ENCODE results near the gene CNPY1.
"Not testable (repeated sequence)": the region's sequence is repeated elsewhere in the genome, so short reads cannot be mapped to it uniquely, and the experiment has no call there.

CNPY1 gene

DNA sequence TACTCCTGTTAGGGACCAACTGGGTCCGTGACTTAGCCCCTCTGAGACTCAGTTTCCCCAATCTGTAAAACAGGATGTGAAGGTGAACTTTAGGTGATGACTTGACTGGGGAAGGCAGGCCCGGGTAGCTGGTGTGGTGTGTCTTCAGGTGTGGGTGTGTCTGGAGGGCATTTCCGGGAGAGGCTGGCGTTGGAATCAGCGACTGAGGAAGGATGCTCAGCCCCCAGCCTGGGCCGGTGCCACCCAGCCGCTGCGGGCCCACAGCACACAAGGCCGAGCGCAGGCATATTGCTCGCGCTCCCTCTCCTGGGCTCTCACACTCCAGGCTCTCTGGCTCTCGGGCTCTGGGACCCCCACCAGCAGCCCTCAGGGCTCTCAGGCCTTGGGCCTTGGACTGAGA, 31.7 kb upstream of the CNPY1 start:
- no peak for DNase-seq (ENCODE audit: low read depth in 2 of 2)

DNA sequence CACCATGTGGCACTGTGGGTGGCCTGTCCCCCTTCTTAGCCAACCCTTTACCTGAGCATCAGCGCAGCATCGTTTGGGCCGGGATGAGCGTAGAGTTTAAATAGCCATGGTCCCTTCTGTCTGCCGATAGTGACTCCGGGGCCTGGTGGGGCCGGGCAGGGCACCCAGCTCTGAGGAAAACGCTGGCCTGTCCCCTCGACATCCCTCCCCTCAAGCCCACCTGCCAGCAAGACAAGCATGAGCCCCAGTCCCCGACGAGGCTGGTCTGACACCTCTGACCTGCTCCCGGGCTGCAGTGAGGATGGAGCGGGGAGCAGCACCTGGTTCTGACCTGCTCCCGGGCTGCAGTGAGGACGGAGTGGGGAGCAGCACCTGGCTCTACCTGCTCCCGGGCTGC, 31.1 kb upstream of the CNPY1 start:
- DNase-seq (ENCODE audit: low read depth in 2 of 2), result no peak

DNA sequence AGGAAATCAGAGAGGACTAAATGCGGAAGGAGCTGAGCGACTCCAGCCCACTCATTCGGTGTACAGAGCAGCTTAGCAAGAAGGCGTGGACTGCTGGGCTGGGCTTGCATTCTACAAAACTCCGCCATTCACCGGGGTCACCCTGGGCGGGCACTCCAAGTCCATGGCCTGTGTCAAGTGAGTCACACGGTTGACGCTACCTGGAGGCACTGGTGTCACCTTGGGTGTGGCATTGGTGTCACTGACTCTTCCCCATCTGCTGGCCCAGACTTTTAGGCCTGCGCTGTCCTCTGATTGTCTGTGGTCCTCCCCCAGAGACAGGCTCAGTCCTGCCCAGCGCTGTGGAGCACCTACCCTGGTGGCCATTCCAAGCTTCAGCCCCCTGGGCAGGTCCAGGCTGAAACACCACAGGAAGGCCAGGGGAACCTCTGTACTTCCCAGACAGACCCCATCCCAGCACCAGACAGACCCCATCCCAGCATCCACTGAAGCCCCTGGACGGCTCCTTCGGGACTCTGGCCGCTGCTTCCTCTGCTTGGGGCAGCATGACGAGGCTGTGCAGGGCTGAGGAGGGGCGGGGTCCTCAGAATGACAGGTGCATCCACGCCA, 30.6 kb upstream of the CNPY1 start:
- no peak for DNase-seq (ENCODE audit: low read depth in 2 of 2)

DNA sequence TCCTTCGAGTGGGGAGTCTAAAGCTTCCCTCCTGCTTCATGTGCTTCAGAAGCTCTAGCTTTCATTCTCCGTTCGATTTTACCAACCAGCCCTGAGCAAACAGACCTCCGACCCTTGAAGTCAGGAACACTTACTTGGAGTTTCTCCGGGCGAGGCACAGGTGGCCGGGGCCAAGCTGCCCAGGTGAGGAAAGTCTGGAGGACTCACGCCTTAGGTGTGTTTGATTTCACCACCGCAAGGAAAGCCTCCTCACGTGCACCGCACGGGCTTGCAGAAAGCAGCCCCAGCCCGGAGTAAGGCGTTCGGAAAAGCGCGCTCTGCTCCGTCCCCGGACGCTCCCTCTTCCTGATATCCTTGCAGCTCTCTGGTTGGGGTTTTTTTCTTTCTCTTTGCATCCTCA, 30.1 kb upstream of the CNPY1 start:
- no peak for DNase-seq (ENCODE audit: low read depth in 2 of 2)

DNA sequence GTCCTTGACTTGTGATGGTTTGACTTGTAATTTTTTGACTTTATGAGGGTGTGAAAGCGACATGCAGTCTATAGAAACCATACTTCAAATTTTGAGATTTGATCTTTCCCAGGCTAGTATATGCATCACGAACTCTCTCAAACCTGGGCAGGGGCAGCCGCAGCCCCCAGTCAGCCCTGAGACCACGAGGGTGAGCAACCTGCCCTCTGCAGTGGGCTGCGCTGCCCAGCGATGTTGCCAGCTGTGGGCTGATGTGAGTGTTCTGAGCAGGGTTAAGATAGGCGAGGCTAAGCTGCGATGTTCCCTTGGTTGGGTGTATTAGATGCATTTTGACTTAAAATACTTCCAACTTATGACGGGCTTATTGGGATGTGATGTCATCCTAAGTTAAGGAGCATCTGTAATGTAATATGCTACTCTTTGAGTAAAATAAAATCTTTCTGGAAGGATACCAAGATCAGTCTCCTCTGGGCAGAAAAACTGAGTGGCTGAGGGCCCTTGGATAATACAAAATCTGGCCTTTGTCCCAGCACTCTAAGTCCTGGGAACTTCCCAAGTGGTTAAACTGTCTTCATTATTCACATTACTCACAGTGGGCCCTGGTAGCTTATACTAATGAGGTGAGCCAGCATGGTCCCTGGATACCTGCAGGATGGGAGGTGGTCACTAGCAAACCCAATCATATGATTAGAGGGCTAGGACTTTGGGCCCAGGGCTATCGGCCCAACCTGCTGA, 28.4 kb upstream of the CNPY1 start:
- no peak for DNase-seq (ENCODE audit: low read depth in 2 of 2)

DNA sequence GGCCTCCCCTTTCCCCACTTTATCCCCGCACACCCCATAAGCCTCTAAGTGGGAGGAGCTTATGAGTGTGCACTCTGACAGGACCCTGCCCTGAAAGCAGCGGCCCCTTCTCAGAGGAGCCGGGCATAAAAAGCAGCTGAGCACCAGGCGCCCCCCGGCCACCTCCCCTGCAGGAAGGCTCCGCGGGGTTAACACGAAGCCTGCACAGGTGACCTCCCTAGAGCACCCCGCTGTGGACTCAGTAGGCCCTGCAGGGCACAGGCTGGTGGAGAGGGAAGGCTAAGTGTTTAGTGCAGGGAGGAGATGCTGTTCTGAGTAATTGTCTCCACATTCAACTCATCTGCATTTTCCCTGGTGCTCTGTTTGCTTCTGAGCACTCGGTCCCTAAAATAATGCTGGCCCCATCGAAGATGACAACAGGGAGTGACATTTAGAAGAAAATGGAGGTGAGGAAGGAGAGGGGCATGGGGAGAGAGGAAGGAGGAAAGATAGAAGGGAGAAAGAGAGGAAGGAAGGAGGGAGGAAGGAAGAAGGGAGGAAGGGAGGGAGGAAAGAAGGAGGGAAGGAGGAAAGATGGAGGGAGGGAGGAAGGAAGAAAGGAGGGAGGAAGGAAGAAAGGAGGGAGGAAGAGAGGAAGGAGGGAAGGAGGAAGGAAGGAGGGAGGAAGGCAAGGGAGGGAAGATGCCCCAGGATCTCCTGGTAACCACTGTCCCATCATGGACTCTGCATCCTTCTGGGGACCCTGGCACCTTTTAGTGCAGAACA, 25.4 kb upstream of the CNPY1 start:
- DNase-seq (ENCODE audit: low read depth in 2 of 2), result no peak

DNA sequence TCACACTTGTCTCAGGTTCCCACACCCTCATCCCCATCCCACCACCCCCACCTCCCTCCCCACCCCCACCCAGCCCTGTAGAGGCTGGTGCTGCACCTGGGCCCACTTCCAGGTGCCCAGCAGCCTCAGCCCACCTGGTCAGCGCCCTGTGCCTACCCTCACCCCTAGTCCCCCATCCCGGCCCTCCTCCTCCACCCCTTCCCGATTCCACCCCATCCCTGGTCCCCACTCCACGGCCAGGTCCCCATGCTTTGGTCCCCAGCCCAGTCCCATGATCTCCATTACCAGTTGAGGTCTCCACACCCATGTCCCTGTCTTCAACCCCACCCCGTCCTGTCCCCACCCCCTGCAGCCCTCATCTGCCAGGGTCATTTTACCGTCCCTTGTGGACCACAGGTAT, 24.6 kb upstream of the CNPY1 start:
- no peak for DNase-seq (ENCODE audit: low read depth in 2 of 2)

DNA sequence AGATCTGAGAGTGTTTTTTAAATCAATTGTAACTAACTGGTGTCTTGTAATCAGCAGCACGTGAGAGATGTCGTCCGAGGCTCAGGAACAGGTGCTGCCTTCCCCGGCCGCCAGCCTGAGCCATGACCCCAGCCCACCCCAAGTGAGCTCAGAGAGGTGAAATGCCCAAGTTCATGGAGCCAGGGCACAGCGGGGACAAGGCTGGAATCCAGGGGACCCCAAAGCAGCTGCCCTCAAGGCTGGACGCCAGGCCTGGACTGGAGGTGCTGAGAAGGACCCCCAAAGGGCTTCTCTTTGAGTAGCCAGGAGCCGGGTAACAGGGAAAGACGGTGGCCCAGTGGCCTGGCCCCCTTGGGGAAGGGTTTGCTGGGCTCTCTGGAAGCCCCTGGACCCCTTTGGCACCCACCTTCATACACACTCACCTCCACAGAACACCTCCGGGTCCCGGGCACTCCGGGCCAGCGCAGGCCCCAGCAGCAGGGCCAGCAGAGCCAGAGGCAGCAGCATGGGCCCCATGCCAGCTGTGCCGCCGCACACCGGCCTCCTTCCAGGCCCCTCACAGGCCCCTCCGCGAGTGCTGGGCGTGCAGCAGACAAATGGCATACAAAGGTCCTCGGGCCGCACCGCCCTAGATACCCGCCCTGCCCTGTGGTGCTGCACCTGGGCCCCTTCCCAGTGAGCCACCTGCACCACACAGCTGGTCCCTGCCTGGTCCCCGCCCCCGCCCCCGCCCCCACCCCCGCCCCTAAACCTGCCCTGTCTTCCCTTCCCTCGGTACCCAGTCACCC, 24.0 kb upstream of the CNPY1 start:
- DNase-seq (ENCODE audit: low read depth in 2 of 2), result no peak

DNA sequence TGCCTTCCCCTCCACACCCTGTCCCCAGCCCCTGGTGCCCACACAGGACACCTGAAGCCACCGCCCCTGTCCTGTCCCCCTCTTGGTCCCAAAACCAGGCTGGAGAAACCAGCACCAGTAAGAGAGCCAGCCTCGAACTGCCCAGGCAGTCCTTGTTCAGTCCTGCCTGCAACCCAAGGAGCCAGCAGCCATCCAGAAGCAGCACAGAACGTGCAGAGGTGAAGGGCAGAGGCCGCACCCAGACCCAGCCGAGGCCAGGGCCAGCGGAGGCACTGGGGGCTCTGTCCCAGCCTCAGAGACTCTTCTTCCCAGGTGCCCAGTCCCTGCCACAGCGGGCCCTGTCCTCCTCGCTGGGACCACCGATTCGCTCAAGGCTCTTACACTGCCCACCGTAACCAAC, 23.3 kb upstream of the CNPY1 start:
- DNase-seq (ENCODE audit: low read depth in 2 of 2), result no peak

DNA sequence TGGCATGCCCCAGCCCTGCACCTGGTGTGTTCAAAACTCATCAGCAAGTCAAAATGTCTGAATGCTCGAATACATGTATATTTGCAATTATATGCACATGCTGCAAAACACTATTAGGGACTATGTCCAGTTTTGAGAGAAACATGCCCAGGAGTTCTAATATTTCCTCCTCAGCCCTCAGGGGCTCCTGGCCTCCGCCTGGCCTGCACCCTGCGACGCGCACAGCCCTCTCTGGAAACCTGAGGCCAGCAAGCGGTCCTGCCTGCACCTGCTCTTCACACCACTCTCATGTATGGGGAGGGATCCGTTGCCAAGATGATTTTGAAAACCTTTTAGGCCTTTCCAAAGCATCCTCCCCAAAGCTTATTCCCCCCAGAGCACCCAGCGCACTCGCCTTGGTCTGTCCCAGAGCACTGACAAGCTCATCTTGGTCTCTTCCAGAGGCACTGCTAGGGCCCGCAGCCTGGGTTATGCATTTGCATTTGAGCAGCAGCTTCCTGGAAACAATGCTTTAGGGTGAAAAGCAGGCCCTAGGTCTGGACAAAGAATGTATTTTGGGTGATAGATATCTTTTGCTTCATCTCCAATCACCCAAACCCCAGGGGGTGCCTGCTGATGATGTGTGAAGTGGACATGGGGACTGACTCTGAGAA, 22.6 kb upstream of the CNPY1 start:
- DNase-seq (ENCODE audit: low read depth in 2 of 2), result no peak

DNA sequence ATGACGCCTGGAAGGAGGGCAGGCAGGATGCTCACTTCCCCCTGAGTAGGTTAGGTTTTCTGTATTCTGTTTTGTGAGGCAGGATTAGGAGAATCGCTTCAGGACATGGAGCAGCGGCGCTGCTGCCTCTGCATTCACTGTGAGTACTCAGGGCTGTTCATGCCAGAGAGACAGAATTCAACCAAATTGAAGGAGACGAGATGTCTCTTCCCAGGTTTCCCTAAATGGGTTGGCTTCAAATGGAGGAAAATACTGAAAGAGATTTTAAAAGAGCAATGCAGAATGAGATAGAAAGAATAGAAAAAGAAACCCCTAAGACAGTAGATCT, 21.9 kb upstream of the CNPY1 start:
- DNase-seq (ENCODE audit: low read depth in 2 of 2), result no peak

DNA sequence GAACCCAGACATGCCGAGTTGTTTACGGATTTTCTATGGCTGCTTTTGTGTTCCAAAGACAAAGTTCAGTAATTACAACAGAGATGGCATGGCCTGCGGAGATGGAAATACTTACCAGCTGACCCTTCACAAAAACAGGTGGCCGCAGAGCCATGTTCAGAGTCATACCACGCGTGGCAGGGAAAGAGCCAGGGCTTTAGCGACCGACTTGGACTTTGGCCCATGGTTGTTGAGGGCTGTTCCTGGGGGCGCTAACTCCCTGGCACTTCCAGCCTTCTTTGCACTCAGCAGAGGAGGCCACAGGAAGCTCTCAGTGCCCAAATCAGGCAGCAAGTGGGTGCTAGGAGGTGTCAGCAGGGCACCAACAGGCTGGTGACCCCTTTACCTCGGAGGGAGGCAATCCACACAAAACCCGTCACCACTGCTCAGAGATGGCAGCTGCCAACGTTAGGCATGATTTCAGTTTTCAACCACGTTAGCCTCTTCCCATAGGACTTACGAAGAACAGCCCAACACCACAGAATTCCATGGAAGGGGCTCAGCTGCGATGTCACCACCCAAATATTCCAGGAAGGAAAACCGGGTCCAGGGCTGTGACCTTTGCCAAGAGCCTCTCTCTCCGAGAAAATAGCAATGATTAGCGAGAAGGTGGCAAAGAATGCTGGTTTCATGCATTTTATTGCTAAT, 21.4 kb upstream of the CNPY1 start:
- no peak for DNase-seq (ENCODE audit: low read depth in 2 of 2)

DNA sequence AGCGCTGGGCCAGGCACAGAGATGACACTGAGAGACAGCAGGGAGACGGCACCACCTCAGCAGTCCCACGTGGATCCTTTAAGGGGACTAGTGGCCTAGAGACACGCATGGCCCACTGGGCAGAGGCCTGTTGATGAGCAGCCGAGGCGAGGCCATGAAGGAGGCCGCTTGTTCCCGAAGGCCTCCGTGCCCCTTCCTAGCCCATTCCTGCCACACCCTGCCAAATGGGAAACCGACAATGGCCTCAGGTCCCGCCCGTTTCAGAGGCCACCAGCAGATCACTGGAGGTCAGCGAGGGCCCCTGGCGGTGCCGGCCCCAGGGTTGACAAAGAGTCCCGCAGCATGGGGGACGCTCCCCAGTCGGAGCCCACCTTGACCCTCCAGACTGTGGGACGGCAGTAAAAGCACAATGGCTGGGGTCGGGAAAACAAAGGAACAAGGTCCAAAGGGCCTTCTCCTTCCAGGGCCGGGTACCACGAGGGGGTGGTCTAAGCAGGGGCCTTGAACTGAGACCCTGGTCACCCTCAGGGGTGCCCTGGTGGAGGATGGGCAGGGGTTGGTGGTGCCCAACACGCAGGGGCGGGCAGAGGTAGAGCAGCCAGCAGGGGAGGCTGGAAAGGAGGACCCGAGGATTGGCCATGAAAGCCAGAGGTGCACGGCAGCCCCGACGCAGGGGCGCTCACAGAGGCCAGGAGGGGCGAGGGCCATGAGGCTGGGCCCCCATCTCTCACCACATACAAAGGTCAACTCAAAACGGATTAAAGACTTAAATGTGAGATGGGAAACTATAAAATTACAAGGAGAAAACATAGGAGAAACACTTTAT, 19.9 kb upstream of the CNPY1 start:
- DNase-seq (ENCODE audit: low read depth in 2 of 2), result no peak

DNA sequence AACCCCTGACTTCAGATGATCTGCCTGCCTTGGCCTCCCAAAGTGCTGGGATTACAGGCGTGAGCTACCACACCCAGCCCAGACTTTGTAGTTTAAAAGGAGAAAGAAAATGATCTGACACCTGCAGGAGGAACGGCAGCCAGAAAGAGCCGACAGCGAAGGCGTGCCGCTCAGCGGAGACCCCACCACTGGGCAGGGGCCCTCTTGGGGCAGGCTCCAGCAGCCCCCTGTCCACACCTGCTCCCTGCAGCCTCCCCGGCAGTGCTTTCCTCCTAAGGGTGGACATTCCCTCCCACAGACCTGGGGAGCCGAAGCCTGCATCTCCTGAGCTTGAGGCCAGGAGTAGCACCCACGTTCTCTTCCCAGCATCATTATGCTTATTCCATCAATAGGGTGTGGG, 19.2 kb upstream of the CNPY1 start:
- DNase-seq (ENCODE audit: low read depth in 2 of 2), result no peak

DNA sequence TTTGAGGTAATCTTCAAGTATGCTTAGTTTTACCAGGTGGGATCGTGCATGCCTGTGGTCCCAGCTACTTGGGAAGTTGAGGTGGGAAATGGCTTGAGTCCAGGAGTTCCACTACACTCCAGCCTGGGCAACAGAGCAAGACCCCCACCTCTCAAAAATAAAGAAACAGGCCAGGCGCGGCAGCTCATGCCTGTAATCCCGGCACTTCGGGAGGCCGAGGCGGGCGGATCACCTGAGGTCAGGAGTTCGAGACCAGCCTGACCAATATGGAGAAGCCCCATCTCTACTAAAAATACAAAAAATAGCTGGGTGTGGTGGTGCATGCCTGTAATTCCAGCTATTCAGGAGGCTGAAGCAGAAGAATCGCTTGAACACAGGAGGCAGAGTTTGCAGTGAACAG, 16.6 kb upstream of the CNPY1 start:
- DNase-seq (ENCODE audit: low read depth in 2 of 2), result not testable (repeated sequence)

DNA sequence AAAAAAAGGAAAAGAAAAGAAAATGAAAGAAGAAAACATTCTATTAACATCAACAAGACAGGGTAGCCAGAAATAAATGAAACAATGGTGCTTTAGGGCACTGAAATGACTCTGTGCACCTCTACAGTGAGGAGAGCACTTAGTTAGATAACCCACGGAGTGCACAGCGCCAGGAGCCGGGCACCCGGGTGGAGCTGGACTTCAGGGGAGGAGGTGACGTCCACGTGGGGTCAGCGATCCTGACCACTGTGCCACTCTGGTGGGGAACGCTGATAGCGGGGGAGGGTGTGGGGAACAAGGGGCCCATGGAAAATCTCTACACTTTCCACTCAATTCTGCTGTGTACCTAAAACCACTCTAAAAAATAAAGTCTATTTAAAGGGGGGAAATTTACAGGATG, 15.7 kb upstream of the CNPY1 start:
- DNase-seq (ENCODE audit: low read depth in 2 of 2), result no peak

DNA sequence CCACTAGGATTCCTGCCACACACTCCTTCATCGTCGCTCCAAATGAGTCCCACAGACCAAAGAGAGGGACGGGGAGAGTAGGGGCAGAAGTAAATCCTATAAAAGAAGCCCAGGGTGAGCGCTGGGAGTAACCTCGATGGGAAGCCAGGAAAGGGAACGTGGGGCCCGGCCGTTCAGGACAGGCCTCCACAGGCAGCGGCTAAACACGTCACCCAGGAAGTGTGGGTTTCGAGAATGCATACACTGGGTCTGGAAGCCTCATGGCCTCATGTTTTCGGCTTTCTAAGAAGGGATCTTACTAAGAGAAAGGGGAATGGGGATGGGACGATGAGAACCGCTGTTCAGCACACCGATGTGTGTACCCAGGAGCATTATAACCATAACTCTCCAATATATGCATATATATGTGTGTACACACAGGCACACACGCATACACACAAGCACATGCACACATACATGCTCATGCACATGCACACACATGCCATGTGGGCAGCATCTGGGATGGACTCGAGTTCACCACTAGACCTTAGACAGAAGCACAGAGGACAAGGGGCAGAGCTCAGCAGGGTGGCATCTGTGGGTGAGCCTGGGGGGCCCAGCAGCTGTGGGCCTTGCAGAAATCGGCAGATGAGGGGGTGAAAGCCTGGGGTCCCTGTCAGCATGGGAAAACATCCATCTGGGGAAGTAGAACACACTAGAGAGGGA, 14.8 kb upstream of the CNPY1 start:
- no peak for DNase-seq (ENCODE audit: low read depth in 2 of 2)

DNA sequence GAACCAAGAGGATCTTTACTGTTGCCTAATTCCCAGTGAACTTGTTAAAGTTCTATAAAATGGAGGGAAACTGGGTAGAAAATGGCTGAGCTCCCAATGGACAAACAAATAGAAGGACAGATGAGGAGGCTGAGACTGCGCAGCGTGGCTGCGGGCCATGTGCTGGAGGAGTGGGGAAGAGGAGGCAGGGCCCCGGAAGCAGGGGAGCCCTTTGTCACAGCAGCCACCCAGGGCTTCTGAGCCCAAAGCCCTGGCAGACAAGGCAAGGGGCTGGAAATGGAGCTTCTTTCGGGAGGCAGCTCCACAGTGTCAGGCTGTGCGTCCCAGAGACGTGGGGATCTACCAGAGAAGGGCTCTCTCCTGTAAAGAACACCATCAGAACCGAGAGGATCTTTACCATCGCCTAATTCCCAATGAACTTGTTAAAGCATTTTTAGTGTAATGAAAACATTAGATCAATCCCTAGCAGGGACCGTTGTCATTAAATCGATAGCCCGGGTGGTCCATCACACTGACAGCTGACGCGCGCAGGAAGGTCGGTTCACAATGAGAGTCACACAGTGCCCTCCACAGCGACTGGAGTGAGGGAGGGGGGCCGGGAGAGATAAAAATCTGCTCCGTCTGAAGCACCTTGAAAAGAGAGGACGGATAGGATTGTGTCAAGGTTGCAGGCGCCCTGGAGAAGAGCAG, 14.0 kb upstream of the CNPY1 start:
- DNase-seq (ENCODE audit: low read depth in 2 of 2), result no peak

DNA sequence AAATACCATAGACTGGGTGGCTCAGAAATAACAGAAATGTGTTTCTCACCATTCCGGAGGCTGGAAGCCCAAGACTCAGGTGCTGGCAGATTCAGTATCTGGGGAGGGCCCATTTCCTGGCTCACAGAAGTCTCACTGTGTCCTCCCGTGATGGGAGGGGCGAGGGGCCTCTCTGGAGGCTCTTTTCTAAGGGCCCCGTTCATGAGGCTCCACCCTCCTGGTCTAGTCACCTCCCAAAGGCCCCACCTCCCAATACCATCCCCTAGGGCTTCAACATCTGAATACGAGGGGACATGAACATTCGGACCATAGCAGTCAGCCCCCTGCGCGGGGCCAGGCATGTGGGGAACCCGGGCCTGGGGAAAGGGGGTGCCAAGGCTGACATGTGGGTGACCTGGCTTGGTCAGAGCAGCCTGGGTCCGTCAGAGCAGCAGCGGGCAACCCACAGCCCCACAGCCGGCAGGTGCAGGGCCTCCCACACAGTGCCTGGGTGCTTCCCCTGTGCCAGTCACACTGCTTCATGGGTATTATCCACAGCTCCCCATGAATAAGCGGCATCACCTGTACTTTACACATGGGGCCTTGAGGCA, 13.3 kb upstream of the CNPY1 start:
- DNase-seq (ENCODE audit: low read depth in 2 of 2), result no peak

All from stimulated activated CD8-positive, alpha-beta memory T cell treated with anti-CD3 and anti-CD28 coated beads, Interleukin-7, amount 100 ng/mL, for 4 hours (primary cell).